Sigmoid colon (tissue), 7 donors: ENCODE results near the gene AKIRIN1. TPM values are rescaled to one million over a fixed set of nuclear protein-coding genes. Genes with fewer than 3 reads are reported as not detected.
"Not testable (repeated sequence)": the region's sequence is repeated elsewhere in the genome, so short reads cannot be mapped to it uniquely, and the experiment has no call there.

ENCODE experiments used
- DNase-seq: peaks from one replicate; pipeline ENCODE4 v3.0.0-alpha.2; 2019
- H3K27ac ChIP-seq, 4 donors: fragments of 200-600 bp; sonication (generic); one replicate each; pipeline ENCODE4 v1.5.1; 2016 to 2019; ENCODE audit warnings: mild to moderate bottlenecking in 1 of 4
- H3K27me3 ChIP-seq, 3 donors: fragments of 200-600 bp; sonication (generic); one replicate each; pipeline ENCODE4 v1.5.1; 2019; ENCODE audit warnings: mild to moderate bottlenecking in 1 of 3
- H3K36me3 ChIP-seq, 4 donors: fragments of 200-600 bp; sonication (generic); one replicate each; pipeline ENCODE4 v1.5.1; 2016 to 2019
- H3K4me1 ChIP-seq, 4 donors: fragments of 200-600 bp; sonication (generic); one replicate each; pipeline ENCODE4 v1.5.1; 2017 to 2019
- H3K4me3 ChIP-seq, 4 donors: fragments of 200-600 bp; sonication (generic); one replicate each; pipeline ENCODE4 v1.5.1; 2017 to 2019; ENCODE audit warnings: mild to moderate bottlenecking in 2 of 4, moderate library complexity in 1 of 4
- H3K9me3 ChIP-seq, 4 donors: fragments of 200-600 bp in 3 of 4; sonication (generic) in 3 of 4; one replicate each; pipeline versions ENCODE4 v1.5.1 to v1.6.1; 2013 to 2019
- CTCF ChIP-seq, 4 experiments: fragments of 450-650 bp in 3 of 4; fragments of 200-600 bp in 1 of 4; IDR thresholded peaks; one replicate each; pipeline ENCODE4 v1.5.1; 2016 to 2019; ENCODE audit warnings: antibody characterized with exemption in 4 of 4, mild to moderate bottlenecking in 3 of 4, moderate library complexity in 2 of 4
- EP300 ChIP-seq, 4 donors: sonication (generic); formaldehyde crosslinking; IDR thresholded peaks; one replicate each; pipeline ENCODE4 v1.6.1; 2017; ENCODE audit warnings: antibody characterized with exemption in 4 of 4
- POLR2A ChIP-seq, 2 donors: fragments of 450-650 bp; IDR thresholded peaks; one replicate each; pipeline ENCODE4 v1.6.1; 2016; ENCODE audit warnings: antibody characterized with exemption in 2 of 2, mild to moderate bottlenecking in 2 of 2, moderate library complexity in 2 of 2
- POLR2AphosphoS5 ChIP-seq, 4 donors: sonication (generic); formaldehyde crosslinking; IDR thresholded peaks; one replicate each; pipeline ENCODE4 v1.6.1; 2017; ENCODE audit warnings: antibody characterized with exemption in 4 of 4
- WGBS, 2 donors: extraction: QIAGEN DNeasy Blood & Tissue Kit; methylation state at CpG; one replicate each; pipeline ENCODE4 v1.1.7; 2013; 5-methylcytosine and 5-hydroxymethylcytosine counted together
- intact Hi-C: fragments of 100-400 bp; cut with DNase I; formaldehyde crosslinking; loops from one replicate; pipeline ENCODE4 v1.15.1; 2023
- polyA plus RNA-seq, 3 donors: library from polyadenylated mRNA; stranded (reverse); fragments of 200-250 nt; gene quantifications; one replicate each; pipeline ENCODE4 v1.2.3, GENCODE V29; 2013
- total RNA-seq, 4 donors: library from RNA; depleted of rRNA; stranded (reverse); fragments of >200 nt; gene quantifications; one replicate each; pipeline ENCODE4 v1.1.0, GENCODE V29; 2016
- donor health status: healthy with polysubstance abuse.
- donor health status: Bipolar disorder and iron deficiency.
- donor health status: healthy.

AKIRIN1 gene
- total and polyA plus RNA-seq, 7 donors: 28.4 to 59.2 (median 51.5) TPM

- Histone ChIP-seq H3K27ac (no peak overlapping the region), H3K4me3 (no peak overlapping the region), H3K27me3 (no peaks in the 10 kb centered on the region), H3K36me3 (no peaks in the 10 kb centered on the region), H3K4me1 (no peaks in the 10 kb centered on the region), H3K9me3 (no peaks in the 10 kb centered on the region)
- TF ChIP-seq POLR2AphosphoS5 (IDR thresholded peaks at IDR 0.05): no peak
- DNase-seq: no peak
- whole genome bisulfite sequencing, 2 donors: 64% methylated on average over 3 of the region's 3 CpGs
- intact Hi-C loops: no loop called here
Observed at GRCh38 chr1:38964140-38964548, 26.9 kb upstream of the AKIRIN1 start.

- H3K4me3 ChIP-seq, H3K27me3 ChIP-seq, DNase-seq, H3K27ac ChIP-seq, H3K9me3 ChIP-seq, H3K4me1 ChIP-seq, H3K36me3 ChIP-seq, intact Hi-C loops: not testable (repeated sequence)
- 19 to 54% methylated on average over 6 of the region's 6 CpGs for WGBS, 2 donors
Observed at GRCh38 chr1:38973145-38973544, 17.9 kb upstream of the AKIRIN1 start.

GRCh38 chr1:38973659-38974437, 17.2 kb upstream of the AKIRIN1 start:
- no peak for TF ChIP-seq CTCF (IDR thresholded peaks at IDR 0.05)
- no peak for TF ChIP-seq POLR2AphosphoS5 (IDR thresholded peaks at IDR 0.05)
- TF ChIP-seq POLR2A (IDR thresholded peaks at IDR 0.05): no peak
- TF ChIP-seq EP300 (IDR thresholded peaks at IDR 0.05): no peak
- Histone ChIP-seq H3K4me1 (no peaks in the 10 kb centered on the region), H3K4me3 (no peak overlapping the region), H3K36me3 (no peaks in the 10 kb centered on the region), H3K9me3 (peaks cover 0 to 5% (median 2%) of the 10 kb centered on the region in 4 donors), H3K27me3 (no peaks in the 10 kb centered on the region), H3K27ac (no peak overlapping the region)
- WGBS, 2 donors: 84% methylated on average over 13 of the region's 13 CpGs
- DNase-seq: no peak
- intact Hi-C loops: no loop called here

GRCh38 chr1:38977399-38978244, 13.5 kb upstream of the AKIRIN1 start:
- H3K9me3 ChIP-seq, DNase-seq, H3K27me3 ChIP-seq, intact Hi-C loops, H3K4me1 ChIP-seq, H3K36me3 ChIP-seq, H3K27ac ChIP-seq, H3K4me3 ChIP-seq: not testable (repeated sequence)
- WGBS, 2 donors: 73 to 88% methylated on average over 12 of the region's 12 CpGs

- H3K9me3 ChIP-seq, DNase-seq, intact Hi-C loops, H3K27me3 ChIP-seq, H3K27ac ChIP-seq, H3K4me3 ChIP-seq, H3K4me1 ChIP-seq, H3K36me3 ChIP-seq: not testable (repeated sequence)
- WGBS, 2 donors: 94% methylated on average over 6 of the region's 6 CpGs
Observed at GRCh38 chr1:38978245-38978542, 12.9 kb upstream of the AKIRIN1 start.

GRCh38 chr1:38979380-38979779, 11.7 kb upstream of the AKIRIN1 start:
- H3K4me1 ChIP-seq, intact Hi-C loops, H3K4me3 ChIP-seq, H3K9me3 ChIP-seq, H3K27ac ChIP-seq, DNase-seq, H3K27me3 ChIP-seq, H3K36me3 ChIP-seq: not testable (repeated sequence)
- WGBS, 2 donors: 30 to 64% methylated on average over 1 of the region's 1 CpG

- Histone ChIP-seq H3K27me3 (no peaks in the 10 kb centered on the region), H3K27ac (peak overlapping the region in 3 of 4 donors; percentile 97 to 100 (median 99)), H3K4me1 (peaks cover 0 to 30% (median 23%) of the 10 kb centered on the region in 4 donors), H3K9me3 (no peaks in the 10 kb centered on the region), H3K36me3 (peaks cover 0 to 3% (median 0%) of the 10 kb centered on the region in 4 donors), H3K4me3 (no peak overlapping the region)
- no peak for DNase-seq
- TF ChIP-seq POLR2A (IDR thresholded peaks at IDR 0.05): no peak
- no peak for TF ChIP-seq CTCF (IDR thresholded peaks at IDR 0.05)
- no peak for TF ChIP-seq POLR2AphosphoS5 (IDR thresholded peaks at IDR 0.05)
- TF ChIP-seq EP300 (IDR thresholded peaks at IDR 0.05): no peak
- intact Hi-C loops: loop anchor here (1.0 kb wide), 1 partner anchor 117 kb away; the partner anchor contains the start of gene MYCBP
- 40 to 85% methylated on average over 2 of the region's 2 CpGs for WGBS, 2 donors
Observed at GRCh38 chr1:38989979-38990378, 1.1 kb upstream of the AKIRIN1 start.
